ENCODE results near the gene PIH1D1.

Gene PIH1D1

GRCh38 chr19:49415102-49415809 lies 36.4 kb downstream of the PIH1D1 start:
- FAIRE-seq = no peak

GRCh38 chr19:49414256-49414655 lies 37.4 kb downstream of the PIH1D1 start:
- no peak for FAIRE-seq

- FAIRE-seq = no peak
These were observed 38.3 kb downstream of the PIH1D1 start for GRCh38 chr19:49413348-49413747.

- FAIRE-seq = no peak
These were observed 39.8 kb downstream of the PIH1D1 start for GRCh38 chr19:49411681-49412326.

- FAIRE-seq = no peak
These were observed 42.1 kb downstream of the PIH1D1 start for GRCh38 chr19:49409441-49410029.

GRCh38 chr19:49408816-49409440 lies 42.7 kb downstream of the PIH1D1 start:
- no peak for FAIRE-seq

- FAIRE-seq = no peak
These were observed 44.1 kb downstream of the PIH1D1 start for GRCh38 chr19:49407482-49408015.

- no peak for FAIRE-seq
These were observed 44.5 kb downstream of the PIH1D1 start for GRCh38 chr19:49407079-49407478.

GRCh38 chr19:49403404-49404187 lies 48.0 kb downstream of the PIH1D1 start:
- no peak for FAIRE-seq

GRCh38 chr19:49400029-49400428 lies 51.6 kb downstream of the PIH1D1 start:
- FAIRE-seq = no peak

- no peak for FAIRE-seq
These were observed 52.7 kb downstream of the PIH1D1 start for GRCh38 chr19:49398931-49399330.

GRCh38 chr19:49398001-49398615 lies 53.5 kb downstream of the PIH1D1 start:
- no peak for FAIRE-seq

- FAIRE-seq = no peak
These were observed 54.7 kb downstream of the PIH1D1 start for GRCh38 chr19:49396738-49397505.

Measured in G401.6 (cell line).